Activated CD4-positive, alpha-beta T cell treated with anti-CD3 and anti-CD28 coated beads, Interleukin-2, Interleukin-4, amounts not matched to agents 100 ng/mL and 50 ng/mL, durations not matched to agents 16 hours and 8 hours (primary cell): Measurements from ENCODE around the gene ALG14.
"Not testable (repeated sequence)": the region's sequence is repeated elsewhere in the genome, so short reads cannot be mapped to it uniquely, and the experiment has no call there.

Experiments used
- DNase-seq: peaks from one replicate; pipeline ENCODE4 v3.0.0-alpha.2; 2020; ENCODE audit warnings: low spot score

Gene ALG14

DNA sequence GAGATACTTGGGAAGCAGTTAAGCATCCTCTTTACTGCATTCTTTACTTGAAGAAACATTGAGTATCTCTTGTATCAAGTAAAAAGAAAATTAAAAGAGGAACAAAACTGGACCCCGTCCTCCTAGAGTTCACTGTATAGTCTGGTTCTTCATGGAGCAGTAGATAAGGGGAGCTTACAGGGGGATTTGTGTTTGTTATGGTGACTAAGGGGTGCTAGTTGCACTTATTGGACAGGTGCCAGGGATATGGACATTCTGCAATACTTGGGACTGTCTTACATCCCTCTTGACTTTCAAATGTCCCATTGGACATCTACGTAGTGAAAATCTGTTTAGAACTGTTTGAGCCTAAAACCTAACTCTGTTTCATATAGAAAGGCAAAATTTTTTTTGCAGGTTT, 67.2 kb downstream of the ALG14 start:
- DNase-seq: no peak

DNA sequence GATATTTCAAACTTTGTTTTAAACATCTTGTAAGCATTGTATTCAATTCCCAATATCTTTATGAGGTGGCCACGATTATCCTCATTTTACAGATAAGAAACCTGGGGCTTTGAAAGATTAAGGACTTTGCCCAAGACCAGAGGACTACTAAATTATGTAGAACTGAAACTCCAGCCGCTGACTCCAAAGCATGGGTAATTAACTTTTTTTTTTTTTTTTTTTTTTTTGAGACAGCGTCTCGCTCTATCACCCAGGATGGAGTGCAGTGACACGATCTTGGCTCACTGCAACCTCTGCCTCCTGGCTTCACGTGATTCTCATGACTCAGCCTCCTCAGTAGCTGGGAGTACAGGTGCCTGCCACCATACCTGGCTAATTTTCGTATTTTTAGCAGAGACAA, 68.7 kb downstream of the ALG14 start:
- no peak for DNase-seq

DNA sequence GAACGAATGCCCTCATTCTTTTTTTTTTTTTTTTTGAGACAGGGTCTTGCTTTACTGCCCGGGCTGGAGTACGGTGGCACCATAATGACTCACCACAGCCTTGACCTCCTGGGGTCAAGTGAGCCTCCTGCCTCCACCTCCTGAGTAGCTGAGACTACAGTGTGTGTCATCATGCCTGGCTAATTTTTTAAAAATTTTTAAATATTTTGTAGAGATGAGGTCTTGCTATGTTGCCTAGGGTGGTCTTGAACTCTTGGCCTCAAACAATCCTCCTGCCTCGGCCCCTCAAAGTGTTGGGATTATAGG, 69.4 kb downstream of the ALG14 start:
- no peak for DNase-seq

DNA sequence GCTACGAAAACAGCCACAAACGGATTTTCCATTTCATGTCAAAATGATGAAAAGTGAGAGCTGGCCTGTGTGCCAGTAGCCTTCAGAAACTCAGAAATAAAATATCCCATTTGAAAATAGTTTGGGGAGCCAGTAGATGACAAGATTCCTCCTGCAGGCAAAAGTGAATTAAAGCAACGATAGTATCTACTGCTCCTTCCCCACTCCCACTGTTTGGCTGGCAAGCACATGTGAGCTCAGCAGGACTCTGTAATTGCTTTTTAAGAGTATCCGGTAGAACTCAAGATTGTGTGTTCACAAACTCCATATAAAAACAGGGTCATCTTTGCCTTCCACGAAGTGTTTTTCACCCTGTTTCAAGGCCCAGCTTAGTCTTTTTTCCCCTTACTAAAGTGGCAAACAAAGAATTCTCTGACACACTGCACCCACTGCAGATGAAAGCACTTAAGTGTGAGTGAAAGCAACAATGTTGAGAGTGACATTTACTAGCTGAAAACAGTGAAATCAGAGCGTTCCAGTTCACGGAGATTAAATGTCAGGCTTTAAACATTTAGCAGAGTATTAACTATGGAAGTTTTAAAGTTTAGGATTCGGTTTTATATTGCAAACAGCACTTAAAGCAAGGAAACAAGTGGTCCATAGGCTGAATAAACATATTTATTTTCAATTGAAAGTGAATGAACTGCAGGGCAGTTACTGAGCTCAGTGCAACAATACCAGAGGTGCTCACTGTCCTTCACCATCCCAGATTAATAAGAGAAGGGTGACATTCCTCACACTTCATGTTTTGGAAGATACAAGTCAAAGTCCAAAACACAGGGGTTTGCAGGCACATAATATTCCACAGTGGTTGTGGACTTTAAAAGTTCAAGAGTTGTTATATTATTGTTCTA, 70.0 kb downstream of the ALG14 start:
- DNase-seq: no peak

DNA sequence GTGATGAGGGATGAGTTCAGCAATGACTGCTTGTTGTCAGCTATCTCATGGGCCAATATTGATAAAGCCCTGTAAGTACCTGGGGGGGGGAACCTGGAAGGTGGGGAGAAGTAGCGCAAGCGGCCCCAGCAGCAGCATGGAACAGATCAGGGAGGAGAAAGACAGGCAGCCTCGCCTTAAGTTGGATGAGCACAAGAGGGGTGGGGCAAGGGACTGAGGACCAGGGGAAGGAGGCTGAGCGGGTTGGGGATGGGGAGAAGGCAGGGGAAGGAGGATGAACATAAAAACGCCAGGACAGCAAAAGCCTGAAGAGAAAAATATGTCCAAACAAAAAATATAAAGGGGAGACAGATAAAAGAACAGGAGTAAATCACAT, 70.6 kb downstream of the ALG14 start:
- DNase-seq: no peak

DNA sequence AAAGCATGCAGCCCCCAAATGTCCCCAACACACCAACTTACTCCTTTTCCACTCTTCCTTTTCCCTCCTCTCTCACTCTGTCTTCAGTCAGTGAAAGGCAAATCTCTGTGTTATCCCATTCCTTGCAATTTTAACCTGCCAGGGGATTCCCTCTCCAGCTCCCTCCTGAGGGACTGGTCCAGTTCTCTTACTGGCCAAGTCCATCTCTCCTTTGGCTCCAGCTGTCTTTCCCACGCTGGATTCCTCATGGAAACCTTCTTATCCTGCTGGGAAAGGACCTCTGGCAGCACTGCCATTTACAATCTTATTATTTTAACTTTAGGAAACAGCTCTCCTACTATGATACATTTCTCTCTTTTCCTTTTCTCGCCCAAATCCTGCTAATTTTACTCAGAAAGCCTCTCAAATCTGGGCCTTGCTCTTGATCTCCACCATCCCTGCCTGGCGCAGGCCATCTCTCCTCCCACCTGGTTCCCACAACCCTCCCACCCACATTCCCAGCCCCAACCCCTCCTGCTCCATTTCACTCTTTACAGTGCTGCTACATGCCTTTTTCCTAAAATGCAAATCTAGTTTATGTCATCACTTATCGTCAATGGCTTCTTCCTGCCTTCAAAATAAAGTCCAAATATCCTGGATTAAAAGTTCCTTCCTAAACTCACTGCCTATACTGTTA, 73.2 kb downstream of the ALG14 start:
- no peak for DNase-seq

DNA sequence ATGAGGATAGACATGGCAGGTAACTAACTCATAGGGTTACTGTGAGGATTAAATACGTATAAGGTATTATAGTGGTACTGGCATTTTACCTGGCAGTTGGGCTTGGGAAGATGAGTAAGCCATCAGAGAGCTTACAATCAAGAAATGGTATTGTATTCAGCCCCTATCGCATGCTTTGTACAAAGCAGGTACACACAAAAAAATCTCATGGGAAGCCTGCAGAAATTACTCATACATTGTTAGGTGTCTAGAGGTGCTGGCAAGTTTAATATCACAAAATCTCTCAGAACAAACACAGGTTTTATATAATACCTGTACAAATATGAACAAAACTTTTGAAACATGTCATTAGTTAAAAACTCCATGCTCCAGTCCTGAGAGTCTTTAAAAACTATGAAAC, 74.0 kb downstream of the ALG14 start:
- DNase-seq: no peak

DNA sequence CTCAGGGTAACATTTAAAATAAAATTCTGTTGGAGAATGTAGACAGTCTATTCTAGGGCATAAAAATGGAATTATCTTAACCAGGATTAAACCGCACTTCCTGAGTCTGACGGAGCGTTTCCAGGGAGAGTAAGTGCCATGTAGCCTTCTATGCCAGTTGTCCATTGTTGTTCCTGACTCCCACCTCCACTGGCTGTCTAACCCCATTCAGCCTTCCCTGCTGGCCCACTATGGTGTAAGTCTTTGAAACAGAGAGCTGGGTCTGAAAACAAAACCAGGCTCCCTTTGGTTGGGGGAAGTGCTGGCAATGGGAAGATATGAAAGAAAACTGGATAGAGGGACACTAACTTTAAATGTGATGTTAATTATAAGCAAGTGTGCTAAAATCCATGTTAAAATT, 74.6 kb downstream of the ALG14 start:
- DNase-seq: no peak

DNA sequence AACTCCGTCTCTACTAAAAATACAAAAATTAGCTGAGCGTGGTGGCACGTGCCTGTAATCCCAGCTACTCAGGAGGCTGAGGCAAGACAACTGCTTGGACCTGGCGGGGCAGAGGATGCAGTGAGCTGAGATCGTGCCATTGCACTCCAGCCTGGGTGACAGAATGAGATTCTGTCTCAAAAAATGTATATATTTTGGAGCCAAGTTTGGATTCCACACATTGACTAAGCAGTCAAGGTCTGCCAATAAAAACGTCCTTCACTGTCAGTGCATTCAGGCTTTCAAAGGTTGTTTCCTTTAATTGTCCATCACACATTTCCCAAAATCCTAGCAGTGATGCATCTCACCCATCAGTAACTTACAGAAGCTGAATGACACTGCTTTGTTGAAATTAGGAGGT, 77.2 kb downstream of the ALG14 start:
- DNase-seq: not testable (repeated sequence)

DNA sequence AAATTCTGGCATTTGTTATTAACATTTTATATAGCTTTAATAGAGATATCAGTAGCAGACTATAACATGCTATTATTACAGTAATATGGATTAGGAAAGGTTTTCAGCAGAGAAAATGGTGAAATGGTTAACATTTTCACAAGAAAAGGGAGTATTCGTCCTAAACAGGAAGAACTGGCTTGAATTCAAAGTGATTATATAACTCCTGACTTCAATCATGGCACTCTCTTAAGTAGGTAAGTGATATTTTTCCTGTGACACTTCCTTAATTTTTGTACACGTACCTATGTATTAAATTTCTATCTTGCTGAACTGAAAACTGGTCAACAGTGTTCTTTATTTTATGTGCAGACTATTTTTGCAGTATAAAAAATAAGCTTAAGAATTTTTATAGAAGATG, 77.9 kb downstream of the ALG14 start:
- DNase-seq: no peak

DNA sequence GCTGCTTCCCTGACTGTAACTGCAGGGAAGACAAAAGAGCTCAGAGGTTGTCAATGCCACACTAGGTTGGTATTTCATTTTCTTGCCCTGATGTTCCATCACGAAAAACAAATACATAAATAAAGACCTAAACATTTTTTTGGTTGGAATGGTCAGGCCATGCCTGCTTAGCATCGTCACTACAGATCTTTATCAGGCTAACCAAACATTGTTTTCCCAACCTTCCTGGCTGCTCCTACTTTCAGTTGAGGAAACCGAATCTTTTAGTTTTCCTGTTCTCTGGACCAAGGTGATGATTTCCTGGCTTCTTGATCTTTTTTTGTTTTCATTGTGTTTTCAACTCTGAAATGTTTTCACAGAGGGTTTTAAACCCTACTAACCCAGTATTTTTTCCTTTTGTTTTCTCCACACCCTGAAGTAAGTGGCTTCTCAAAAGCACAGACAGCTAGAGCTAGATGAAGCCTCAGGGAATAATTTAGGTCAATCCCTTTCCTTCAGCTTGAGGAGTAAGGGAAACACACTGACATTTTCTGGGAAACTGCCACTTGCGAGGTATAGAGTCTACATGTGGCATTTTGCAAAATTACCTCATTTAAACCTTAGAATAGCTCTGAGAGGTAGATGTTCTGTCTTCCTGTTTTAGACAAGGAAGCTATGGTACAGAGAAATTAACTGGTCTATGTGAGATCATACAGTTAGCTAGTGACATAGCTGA, 78.7 kb downstream of the ALG14 start:
- DNase-seq: no peak

DNA sequence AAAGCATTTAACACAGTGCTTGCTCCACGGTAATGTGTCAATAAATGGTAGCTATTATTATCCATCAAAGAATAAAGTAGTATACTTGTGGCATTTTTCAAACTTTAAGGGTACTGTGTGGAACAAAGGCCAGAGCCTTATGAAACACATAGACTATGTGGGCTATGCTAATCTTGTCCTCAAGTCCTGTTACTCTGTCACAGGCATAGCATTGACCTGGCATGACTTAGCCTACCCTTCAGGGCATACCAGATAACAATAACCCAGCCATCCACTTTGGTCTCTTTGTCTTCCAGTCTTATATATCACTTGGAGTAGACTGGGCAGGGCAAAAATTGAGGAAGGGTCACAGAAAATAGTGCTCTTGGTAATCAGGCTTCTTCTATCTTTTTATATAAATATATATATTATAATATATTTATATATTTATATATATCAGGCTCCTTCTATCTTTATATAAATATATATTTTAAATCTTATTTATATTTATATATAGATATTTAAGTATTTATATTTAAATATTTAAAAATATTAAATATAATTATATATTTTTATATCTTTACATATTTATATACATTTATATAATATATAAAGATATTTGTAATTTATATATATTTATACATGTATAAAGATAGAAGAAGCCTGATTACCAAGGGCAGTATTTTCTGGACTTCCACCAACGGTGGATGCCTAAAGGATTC, 79.7 kb downstream of the ALG14 start:
- no peak for DNase-seq

DNA sequence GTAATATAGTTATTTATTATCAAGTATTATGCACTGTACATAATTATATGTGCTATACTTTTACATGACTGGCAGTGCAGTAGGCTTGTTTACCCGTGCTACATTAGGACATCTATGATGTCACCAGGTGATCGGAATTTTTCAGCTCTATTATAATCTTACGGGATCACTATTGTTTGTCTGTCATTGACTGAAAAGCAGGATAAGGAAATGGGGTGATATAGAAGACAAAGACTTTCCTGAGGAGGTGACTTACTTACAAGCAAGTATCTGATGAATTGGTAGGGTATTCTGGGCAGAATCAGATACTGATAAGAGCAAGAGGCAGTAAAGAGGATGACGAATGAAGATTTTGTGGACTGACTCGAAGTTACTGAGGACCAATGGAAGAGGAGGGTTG, 80.6 kb downstream of the ALG14 start:
- DNase-seq: no peak

DNA sequence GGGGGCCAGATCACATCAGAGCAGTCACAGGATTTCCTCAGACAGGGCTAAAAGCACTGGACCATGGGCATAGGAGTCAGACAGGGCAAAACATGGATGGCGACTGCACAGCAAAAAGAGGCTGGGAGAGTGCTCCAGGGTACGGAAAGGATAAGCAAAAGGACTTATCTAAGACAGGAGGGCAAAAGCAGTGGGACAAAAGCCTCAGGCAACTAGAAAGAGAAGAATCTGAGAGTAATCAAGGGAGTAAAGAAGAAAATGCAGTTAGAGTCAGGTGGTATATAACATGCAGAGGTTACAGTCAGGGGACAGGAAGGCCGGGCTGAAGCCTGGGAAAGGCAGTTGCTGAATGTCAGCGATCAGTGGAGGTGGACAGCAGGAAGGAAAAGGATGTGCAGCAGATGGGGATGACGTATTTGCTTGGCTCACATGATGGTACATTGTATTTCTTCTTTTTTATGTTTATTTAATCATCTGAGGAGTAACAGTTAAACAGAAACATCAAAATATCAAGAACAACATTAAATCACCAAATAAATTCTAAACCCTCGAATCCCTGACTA, 82.8 kb downstream of the ALG14 start:
- DNase-seq: no peak

DNA sequence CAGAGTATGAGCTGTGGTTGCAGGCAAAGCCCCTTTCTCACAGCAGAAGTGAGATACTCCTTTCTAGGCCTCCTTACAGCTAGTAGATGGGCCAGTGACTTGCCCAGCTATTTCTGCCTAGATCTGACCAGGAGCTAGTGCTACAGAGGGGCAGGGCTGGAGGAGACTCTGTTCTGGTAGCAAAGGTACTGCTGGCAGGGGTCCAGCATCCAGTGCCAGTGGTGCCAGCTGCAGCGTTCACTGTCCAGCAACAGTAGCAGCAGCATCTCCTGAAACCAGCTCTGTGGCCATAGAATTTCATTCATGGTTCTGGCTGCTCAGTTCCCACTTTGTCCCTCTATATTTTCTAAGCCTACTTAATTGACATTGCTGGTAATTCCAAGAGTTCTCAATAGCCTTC, 83.4 kb downstream of the ALG14 start:
- DNase-seq: no peak

DNA sequence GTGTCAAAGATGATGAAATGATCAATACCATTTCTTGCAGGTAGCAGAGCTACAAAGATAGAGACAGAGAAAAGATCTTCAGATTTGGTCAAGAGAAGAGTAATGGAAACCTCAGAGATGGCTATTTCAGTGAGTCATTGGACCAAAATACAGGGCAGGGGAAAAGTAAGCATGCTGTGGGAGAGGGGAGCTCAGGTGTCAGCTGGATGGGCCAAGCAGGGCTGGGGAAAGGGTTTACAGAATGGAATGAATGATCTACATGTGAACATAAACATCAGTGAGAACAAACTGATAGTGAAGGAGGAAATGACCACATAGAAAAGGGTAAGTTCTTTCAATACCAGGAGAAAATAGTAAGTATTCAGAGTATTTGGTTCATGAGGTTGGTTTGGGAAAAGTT, 84.4 kb downstream of the ALG14 start:
- no peak for DNase-seq

DNA sequence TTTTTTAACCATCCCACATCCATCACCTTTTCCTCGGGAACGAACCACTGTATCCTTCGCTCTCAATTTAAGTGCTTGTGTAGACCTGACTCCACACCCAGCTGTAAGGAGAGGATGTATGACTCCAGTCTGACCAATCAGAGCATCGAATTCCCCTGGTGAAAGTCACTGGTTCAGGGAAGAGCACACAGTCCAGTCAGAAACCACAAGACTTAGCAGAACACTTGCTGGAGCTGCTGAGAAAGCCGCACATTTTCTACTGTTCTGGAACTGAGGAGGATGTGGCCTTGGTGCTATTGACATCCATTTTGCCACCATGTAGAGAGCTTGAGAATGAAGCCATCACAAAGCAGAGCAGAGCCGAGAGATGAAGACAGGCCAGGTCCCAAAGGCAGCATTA, 86.0 kb downstream of the ALG14 start:
- DNase-seq: no peak

DNA sequence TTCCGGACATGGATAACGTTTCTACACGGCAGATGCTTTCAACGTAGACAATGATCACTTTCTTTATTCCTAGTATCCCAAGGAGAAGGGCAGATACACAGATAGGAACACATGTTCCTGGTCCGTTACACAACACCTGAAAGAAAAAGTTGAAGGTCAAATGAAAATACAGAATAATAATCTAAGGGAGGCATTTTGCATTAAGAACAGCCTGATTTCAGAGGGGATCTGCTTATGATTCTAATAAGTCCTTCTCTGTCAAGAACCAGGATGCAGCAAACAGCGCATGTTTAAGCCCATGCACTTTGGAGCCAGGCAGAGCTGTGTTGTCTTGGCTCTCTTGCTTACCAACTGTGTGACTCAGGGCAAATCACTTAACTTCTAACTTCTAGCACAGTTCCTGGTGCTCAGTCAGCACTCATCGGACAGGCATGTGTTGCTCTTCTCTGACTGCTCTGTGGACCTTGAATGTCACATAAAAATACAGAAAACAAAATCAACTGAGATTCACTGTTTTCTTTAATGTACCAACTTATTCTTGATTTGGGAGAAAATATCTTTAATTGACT, 89.5 kb downstream of the ALG14 start:
- no peak for DNase-seq

DNA sequence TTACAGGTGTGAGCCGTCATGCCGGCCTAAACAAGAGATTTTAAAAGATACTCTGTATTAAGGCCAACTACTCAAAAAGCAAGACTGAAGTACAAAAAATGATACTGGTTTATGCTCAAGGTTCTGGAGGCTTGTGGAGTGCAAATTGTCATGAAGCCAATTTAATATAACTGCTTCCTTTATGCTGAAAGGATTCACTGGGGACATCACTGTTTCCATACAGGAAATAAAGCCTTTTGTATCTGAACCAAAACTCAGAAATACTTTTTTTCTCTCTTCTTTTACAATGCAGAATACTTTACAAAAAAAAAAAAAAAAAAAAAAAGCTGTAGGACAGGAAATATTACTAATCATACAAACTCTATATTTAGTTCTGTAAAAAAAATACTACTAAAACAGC, 90.4 kb downstream of the ALG14 start:
- no peak for DNase-seq

DNA sequence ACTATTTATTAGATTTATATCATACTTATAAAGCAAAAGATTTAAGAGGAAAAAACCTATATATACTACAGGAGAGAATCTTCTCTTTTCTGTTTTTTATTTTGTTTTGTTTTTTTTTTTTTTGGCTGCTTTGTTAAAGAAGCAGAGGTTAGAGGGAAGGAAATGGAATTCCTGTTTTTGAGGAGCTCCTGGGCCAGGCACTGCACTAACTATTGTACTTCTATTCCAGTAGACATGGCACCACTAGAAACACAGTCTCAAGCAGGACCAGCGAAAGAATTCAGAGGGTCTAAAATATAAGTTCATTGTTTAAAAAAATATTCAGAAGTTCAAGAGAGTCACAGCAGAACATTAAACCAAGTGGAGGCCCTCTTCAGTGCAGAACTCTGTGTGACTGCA, 91.2 kb downstream of the ALG14 start:
- no peak for DNase-seq

DNA sequence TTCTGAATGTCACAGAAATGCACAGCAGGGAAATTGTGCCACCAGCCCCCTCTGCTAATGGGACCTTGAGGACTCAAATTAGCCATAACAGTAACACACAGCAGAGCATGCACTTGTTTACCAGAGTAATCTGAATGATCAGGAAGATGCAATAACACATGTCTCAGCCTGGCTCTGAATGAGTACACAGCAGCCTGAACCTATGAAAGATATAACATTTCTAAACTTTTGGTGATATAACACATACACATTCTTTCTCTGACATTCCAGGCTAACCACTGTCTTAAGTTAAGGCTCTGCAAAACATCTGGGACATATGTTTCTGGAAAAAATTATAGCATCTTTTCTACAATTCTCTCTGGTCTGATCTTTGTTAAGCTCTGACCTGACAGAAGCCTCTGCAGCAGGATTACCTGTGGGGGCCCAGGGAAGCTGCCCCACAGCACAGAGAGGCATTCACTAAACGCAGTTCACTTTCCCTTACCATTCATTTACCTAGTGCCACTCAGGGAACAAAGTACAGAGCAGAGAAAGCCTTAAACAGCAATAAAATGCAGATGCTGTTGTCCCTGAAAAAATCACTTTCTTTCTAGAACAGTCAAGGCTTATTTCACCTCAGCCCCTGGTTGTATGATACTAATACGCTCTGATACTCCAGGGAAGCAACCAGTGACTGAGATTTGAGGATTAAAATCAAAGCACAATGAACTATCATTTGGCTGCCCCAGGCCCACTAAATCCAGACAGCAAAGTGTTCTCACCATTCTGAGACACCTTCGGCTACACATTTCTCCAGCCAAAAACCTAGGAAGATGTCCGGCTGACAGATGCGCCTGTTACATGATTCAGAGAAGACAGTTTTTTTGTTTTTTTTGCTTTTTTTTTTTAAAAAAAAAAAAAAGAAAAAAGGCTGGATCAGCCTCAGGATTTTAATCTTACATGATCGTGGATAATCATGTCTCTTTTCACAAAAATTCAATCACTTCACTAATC, 91.9 kb downstream of the ALG14 start:
- no peak for DNase-seq
